ENCODE data around the gene USP49. TPM values are rescaled to one million over a fixed set of nuclear protein-coding genes. Genes with fewer than 3 reads are reported as not detected.

Gene USP49
- total RNA-seq, 4 donors from 2014 or later, result 2.3 to 16.5 (median 6.6) TPM

GRCh38 chr6:41872147-41872546, 23.0 kb downstream of the USP49 start:
- TF ChIP-seq CTCF (IDR thresholded peaks at IDR 0.05), result no peak
- TF ChIP-seq POLR2A (IDR thresholded peaks at IDR 0.05), result no peak
- Histone ChIP-seq H3K27me3 (no peaks in the 10 kb centered on the region), H3K36me3 (no peaks in the 10 kb centered on the region), H3K4me1 (no peaks in the 10 kb centered on the region), H3K9me3 (no peaks in the 10 kb centered on the region), H3K27ac (no peak overlapping the region), H3K4me3 (no peak overlapping the region)
- intact Hi-C loops (cut with DNase I; ENCODE audit: low total_unique reads), result no loop called here
- no peak for DNase-seq

GRCh38 chr6:41871691-41872090, 23.5 kb downstream of the USP49 start:
- intact Hi-C loops (cut with DNase I; ENCODE audit: low total_unique reads), result no loop called here
- H3K4me1 ChIP-seq, result no peaks in the 10 kb centered on the region
- no peak overlapping the region for H3K27ac ChIP-seq
- TF ChIP-seq POLR2A (IDR thresholded peaks at IDR 0.05) (no peak), CTCF (IDR thresholded peaks at IDR 0.05) (no peak)
- DNase-seq, result no peak
- H3K27me3 ChIP-seq, result no peaks in the 10 kb centered on the region
- no peak overlapping the region for H3K4me3 ChIP-seq
- H3K9me3 ChIP-seq, result no peaks in the 10 kb centered on the region
- no peaks in the 10 kb centered on the region for H3K36me3 ChIP-seq

GRCh38 chr6:41859356-41859755, 35.8 kb downstream of the USP49 start:
- no peak for DNase-seq
- no peak for TF ChIP-seq CTCF (IDR thresholded peaks at IDR 0.05)
- no peak for TF ChIP-seq POLR2A (IDR thresholded peaks at IDR 0.05)
- H3K36me3 ChIP-seq, result no peaks in the 10 kb centered on the region
- intact Hi-C loops (cut with DNase I; ENCODE audit: low total_unique reads), result no loop called here
- no peak overlapping the region for H3K27ac ChIP-seq
- no peaks in the 10 kb centered on the region for H3K9me3 ChIP-seq
- no peak overlapping the region for H3K4me3 ChIP-seq
- H3K27me3 ChIP-seq, result no peaks in the 10 kb centered on the region
- no peaks in the 10 kb centered on the region for H3K4me1 ChIP-seq

- no peak for DNase-seq
- Histone ChIP-seq H3K4me1 (no peaks in the 10 kb centered on the region), H3K27me3 (no peaks in the 10 kb centered on the region), H3K4me3 (no peak overlapping the region), H3K27ac (no peak overlapping the region), H3K36me3 (no peaks in the 10 kb centered on the region), H3K9me3 (no peaks in the 10 kb centered on the region)
- TF ChIP-seq POLR2A (IDR thresholded peaks at IDR 0.05) (no peak), CTCF (IDR thresholded peaks at IDR 0.05) (no peak)
- intact Hi-C loops (cut with DNase I; ENCODE audit: low total_unique reads), result no loop called here
Measured at GRCh38 chr6:41858703-41859102, 36.5 kb downstream of the USP49 start.

GRCh38 chr6:41850861-41851260, 44.3 kb downstream of the USP49 start:
- Histone ChIP-seq H3K36me3 (no peaks in the 10 kb centered on the region), H3K4me3 (no peak overlapping the region), H3K4me1 (no peaks in the 10 kb centered on the region), H3K27ac (no peak overlapping the region), H3K9me3 (no peaks in the 10 kb centered on the region), H3K27me3 (no peaks in the 10 kb centered on the region)
- no peak for DNase-seq
- TF ChIP-seq CTCF (IDR thresholded peaks at IDR 0.05) (no peak), POLR2A (IDR thresholded peaks at IDR 0.05) (no peak)
- intact Hi-C loops (cut with DNase I; ENCODE audit: low total_unique reads), result no loop called here

All from uterus (tissue), 4 donors.